Tibial nerve (tissue), 3 donors: Measurements from ENCODE around the gene MMEL1.

Experiments
- POLR2A ChIP-seq, 2 donors: fragments of 450-650 bp; IDR thresholded peaks; one replicate each; pipeline ENCODE4 v1.6.1; 2017; ENCODE audit warnings: antibody characterized with exemption in 2 of 2, mild to moderate bottlenecking in 2 of 2, moderate library complexity in 2 of 2
- TF ChIP-seq, protein P1 (sequence below), 5 experiments: fragments of 200-600 bp in 3 of 5; fragments of 450-650 bp in 2 of 5; sonication (generic) in 3 of 5; IDR thresholded peaks; one replicate each; pipeline ENCODE4 v1.5.1; 2016 to 2019; ENCODE audit warnings: antibody characterized with exemption in 5 of 5, mild to moderate bottlenecking in 3 of 5, moderate library complexity in 2 of 5

DNA sequence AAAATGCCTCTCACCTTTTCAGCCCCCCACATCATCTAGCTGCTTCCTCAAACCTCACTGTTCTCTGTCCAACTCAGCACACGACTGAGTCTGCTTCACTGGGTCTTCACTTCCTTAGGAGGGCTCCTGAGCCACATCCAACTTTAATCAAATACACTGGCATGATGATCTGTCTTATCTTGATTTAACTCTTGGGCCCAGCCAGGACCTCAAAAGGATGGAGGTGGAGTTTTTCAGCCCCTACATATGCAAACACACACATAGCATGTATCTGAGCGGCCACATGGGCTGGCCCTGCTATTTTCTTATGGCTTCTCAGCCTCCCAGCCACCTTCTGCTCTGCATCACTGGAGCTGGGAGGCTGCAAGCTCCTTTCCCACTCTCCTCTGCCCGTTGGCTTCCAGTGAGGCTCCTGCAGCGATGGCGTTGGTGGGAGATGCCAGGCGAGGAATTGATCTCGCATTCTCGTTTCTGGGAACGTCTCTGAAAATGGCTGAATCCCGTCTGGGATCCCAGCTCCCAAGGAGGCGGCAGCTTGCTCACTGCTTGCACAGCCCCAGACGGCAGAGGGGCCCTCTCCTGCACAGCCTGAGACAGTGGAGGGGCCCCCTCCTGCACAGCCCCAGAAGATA is 48.0 kb downstream of the MMEL1 start:
- TF ChIP-seq, protein P1, sequence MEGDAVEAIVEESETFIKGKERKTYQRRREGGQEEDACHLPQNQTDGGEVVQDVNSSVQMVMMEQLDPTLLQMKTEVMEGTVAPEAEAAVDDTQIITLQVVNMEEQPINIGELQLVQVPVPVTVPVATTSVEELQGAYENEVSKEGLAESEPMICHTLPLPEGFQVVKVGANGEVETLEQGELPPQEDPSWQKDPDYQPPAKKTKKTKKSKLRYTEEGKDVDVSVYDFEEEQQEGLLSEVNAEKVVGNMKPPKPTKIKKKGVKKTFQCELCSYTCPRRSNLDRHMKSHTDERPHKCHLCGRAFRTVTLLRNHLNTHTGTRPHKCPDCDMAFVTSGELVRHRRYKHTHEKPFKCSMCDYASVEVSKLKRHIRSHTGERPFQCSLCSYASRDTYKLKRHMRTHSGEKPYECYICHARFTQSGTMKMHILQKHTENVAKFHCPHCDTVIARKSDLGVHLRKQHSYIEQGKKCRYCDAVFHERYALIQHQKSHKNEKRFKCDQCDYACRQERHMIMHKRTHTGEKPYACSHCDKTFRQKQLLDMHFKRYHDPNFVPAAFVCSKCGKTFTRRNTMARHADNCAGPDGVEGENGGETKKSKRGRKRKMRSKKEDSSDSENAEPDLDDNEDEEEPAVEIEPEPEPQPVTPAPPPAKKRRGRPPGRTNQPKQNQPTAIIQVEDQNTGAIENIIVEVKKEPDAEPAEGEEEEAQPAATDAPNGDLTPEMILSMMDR (IDR thresholded peaks at IDR 0.05) = no peak
- TF ChIP-seq POLR2A (IDR thresholded peaks at IDR 0.05) = no peak
